NT2/D1 (cell line): Measurements from ENCODE around the gene KDM2A.

Source experiments
- YY1 ChIP-seq: IDR thresholded peaks from 2 replicates; pipeline ENCODE4 v1.6.1; 2011; ENCODE audit not compliant: insufficient read length, insufficient read depth
- ZNF274 ChIP-seq: IDR thresholded peaks from 2 replicates; pipeline ENCODE4 v1.6.1; 2011; ENCODE audit warnings: mild to moderate bottlenecking, low read depth, low read length

DNA sequence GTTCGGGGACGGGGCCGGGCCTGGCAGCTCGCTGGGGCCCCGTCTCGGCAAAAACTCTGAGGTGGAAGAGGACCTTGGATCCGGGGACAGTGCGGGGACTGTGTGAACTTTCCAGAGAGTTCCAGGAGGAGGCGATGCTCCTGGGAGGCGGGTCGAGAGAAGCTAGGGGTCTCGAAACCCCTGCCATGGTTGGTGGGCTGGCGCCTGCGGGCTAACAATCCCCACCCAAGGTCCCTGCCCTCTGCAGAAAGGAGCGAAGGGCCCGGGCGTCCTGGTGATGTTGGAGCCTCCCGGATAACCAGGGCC lies 142.5 kb downstream of the KDM2A start:
- TF ChIP-seq ZNF274, result no peak
- TF ChIP-seq YY1, result no peak
